ENCODE data around the gene PCDH10.

PCDH10 gene, protein sequence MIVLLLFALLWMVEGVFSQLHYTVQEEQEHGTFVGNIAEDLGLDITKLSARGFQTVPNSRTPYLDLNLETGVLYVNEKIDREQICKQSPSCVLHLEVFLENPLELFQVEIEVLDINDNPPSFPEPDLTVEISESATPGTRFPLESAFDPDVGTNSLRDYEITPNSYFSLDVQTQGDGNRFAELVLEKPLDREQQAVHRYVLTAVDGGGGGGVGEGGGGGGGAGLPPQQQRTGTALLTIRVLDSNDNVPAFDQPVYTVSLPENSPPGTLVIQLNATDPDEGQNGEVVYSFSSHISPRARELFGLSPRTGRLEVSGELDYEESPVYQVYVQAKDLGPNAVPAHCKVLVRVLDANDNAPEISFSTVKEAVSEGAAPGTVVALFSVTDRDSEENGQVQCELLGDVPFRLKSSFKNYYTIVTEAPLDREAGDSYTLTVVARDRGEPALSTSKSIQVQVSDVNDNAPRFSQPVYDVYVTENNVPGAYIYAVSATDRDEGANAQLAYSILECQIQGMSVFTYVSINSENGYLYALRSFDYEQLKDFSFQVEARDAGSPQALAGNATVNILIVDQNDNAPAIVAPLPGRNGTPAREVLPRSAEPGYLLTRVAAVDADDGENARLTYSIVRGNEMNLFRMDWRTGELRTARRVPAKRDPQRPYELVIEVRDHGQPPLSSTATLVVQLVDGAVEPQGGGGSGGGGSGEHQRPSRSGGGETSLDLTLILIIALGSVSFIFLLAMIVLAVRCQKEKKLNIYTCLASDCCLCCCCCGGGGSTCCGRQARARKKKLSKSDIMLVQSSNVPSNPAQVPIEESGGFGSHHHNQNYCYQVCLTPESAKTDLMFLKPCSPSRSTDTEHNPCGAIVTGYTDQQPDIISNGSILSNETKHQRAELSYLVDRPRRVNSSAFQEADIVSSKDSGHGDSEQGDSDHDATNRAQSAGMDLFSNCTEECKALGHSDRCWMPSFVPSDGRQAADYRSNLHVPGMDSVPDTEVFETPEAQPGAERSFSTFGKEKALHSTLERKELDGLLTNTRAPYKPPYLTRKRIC

DNA sequence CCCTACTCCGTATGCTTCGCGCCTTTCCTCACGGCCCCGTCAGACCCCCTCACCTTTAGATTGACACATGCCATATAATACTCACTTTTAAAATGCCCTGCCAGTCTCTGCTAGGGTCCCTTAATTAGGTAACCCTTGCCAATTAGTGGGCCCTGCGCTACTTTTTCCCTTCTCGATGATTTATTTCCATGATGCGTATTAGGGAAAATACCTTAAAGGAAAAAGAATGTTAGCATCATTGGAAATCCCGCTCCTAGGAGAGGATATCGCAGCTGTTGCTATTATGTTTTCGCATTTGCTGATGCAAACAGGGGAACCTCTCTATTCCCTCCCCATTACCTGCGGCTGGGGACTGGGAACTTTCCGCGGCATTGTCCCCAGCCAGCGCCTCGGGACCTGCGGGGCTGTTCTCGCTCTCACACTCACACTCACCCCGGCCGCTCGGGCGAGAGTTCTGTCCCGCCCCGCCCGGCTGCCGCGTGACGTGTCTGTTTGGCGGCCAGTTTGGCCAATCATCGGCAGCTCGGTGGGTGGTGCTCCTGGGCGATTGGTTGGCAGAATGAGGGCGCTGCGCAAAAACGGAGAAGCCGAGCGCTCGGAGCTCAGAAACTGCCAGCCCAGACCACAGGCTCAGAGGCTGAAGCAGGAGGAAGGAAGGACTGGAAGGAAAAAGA, at the start of gene PCDH10:
Gene PCDH10, plus strand, starts transcription at position 605 of the 674 bp plus-strand sequence. CDS start 847 bp downstream, outside the sequence.
- peak; percentile 95 for FAIRE-seq
- peak; percentile 88 for DNase-seq (ENCODE audit: insufficient read length, low spot score)

DNA sequence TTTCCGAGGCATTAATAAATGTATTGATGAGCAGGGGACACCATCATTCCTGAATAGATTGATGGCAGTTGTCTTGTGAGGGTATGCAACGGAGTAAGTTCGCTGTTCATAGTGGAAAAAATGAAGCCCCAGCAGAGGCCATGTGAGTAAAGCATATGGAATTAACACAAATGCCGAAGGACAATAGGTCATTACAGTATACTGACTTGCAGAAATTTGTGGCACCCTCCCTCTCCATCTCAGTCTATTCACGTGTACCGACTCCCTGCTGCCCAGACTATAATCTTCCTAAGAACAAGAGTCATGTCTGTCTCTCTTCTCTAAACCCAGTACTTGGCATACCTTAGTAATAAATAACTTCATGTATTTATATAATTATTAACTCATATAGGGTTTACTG, 47.1 kb upstream of the PCDH10 start:
- no peak for FAIRE-seq

GRCh38 chr4:133102612-133103409, 46.3 kb upstream of the PCDH10 start:
- FAIRE-seq: no peak
- no peak for DNase-seq (ENCODE audit: insufficient read length, low spot score)

More for the DNA sequence above, 47.1 kb upstream of the PCDH10 start:
- DNase-seq (ENCODE audit: insufficient read length, low spot score): no peak

DNA sequence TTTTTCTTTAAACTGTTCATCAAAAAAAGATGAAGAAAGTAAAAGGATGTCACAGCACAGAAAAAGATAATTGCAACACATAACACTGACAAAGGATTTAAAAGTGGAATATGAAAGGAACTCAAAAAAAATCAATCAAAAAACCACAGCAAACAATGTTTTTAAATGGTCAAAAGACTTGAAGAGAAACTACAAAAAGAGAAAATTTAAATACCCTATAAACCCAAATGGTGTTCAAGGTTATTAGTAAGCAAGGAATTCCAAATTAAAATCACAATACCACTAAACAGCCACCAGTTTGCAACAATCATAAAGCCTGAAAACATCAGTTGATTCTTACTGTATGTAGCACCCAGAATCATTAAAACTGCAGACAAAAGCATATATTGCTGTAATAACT, 36.5 kb upstream of the PCDH10 start:
- no peak for DNase-seq (ENCODE audit: insufficient read length, low spot score)
- no peak for FAIRE-seq

DNA sequence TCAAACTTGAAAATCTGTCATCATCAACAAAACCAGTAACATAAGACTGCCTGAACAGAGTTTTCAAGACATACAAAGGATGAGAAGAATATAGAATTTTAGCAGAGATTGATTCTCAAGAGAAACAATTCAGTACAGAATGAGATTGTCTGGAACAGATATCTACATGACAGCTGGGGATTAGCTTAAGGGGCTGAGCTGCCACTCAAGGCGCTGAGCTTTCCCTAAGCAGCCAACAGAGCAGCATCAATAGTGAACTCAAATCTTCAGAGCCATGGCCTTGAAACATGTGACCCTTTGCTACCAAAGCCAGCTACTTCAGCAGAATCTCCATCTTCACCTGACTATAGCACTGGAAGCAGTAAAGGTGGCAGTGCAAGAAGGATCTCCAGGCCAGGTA, 24.3 kb upstream of the PCDH10 start:
- FAIRE-seq (no peak), DNase-seq (ENCODE audit: insufficient read length, low spot score) (no peak)

DNA sequence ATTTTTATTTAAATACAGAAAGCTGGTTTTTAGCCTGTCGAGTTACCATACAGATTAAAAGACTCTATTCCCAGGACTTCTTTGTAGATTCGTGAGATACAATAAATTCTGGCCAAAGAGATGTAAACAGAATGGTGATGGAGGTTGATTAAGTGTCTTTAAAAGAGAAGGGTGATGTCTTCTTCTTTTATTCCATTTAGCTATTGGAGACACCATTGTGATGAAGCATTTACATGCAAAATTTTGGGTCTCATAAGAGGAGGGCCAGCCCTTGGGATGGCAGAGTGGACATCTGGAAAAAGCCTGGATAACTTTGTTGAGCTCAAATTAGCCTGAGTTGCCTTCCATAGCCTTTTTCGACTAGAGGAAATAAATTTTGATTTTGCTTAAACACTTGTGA, 21.6 kb upstream of the PCDH10 start:
- DNase-seq (ENCODE audit: insufficient read length, low spot score) (no peak), FAIRE-seq (no peak)

DNA sequence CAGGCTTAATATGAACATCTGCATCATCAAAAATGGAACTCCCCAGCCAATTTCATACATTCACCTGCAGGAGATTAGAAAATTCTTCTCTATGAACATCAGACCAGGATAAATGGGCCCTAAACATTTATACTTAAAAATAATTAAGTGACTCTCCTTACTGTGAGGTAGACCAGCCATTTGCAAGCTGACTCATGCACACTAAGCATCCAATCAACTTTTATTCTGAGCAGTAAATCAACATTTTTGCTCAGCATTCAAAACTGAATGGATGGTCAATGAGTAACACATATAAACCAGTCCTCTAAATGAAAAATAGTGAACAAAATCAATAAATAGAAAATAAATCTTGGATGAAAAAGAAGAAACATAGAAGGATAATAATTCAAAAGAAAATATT, 19.9 kb upstream of the PCDH10 start:
- no peak for DNase-seq (ENCODE audit: insufficient read length, low spot score)
- no peak for FAIRE-seq

- FAIRE-seq (no peak), DNase-seq (ENCODE audit: insufficient read length, low spot score) (no peak)
These were observed 18.9 kb upstream of the PCDH10 start for GRCh38 chr4:133130171-133130570.

DNA sequence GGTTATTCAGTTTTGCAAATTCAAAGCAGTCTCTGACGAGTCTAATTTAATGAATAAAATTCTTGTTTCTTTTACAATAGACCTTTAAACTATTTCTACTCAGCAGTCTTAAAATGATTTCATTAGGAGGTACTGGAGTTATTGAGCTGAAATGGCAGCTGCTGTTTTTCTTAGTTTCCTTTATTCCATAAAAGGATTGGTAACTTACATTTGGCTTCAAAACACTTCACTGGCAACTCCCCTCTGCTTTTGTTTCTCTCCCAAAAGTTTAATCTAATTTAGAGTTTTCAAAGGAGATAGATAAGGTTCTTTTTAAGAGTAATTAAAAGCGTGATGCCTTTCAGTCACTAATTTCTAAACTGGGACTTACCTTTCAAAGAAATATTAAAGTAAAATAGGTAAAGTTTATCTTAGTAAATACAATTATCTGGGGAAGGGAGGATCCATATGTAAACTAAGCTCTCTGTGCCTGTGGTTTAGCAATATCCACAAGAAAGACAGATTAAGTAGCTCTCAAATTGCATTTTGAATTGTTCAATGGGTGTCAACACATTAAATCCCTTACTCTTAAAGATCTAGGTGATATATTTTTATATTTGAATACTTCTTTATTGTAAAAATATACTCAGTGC, 17.1 kb upstream of the PCDH10 start:
- no peak for FAIRE-seq

GRCh38 chr4:133136833-133137232, 12.3 kb upstream of the PCDH10 start:
- FAIRE-seq (no peak), DNase-seq (ENCODE audit: insufficient read length, low spot score) (no peak)

More for the DNA sequence above, 17.1 kb upstream of the PCDH10 start:
- DNase-seq (ENCODE audit: insufficient read length, low spot score): no peak

GRCh38 chr4:133137571-133137970, 11.5 kb upstream of the PCDH10 start:
- no peak for FAIRE-seq

DNA sequence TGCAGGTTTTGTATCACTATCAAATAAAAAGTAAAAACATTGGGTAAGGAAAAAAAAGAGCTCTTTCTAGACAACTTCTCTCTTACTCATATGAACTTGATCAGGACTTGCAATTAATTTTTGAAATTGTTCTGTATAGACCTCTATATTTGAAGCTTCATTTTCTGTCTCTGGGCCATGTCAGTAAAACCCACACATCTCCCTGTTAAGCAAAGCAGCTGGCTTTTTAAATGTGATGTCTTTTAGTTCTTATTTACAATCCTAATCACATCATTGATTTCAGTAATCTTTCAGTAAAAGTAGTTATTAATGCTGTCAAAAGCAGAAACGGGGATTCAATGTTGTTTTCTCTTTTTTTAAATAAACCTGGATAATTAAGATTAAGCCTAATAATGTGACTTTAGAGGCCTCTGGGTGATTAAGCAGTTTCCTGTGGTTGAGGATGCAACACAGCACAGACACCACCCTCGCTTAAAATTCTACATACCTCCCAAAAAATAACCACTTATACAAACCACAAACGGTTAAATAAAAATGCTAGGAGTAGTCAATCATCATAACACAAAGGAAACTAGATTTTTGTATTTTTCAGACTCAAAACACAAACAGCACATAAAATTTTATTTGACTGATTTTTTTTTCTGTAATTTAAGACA, 5.2 kb upstream of the PCDH10 start:
- DNase-seq (ENCODE audit: insufficient read length, low spot score) (no peak), FAIRE-seq (no peak)

More at GRCh38 chr4:133137571-133137970, 11.5 kb upstream of the PCDH10 start:
- no peak for DNase-seq (ENCODE audit: insufficient read length, low spot score)

GRCh38 chr4:133145241-133145640, 3.9 kb upstream of the PCDH10 start:
- DNase-seq (ENCODE audit: insufficient read length, low spot score) (no peak), FAIRE-seq (no peak)

- FAIRE-seq (no peak), DNase-seq (ENCODE audit: insufficient read length, low spot score) (no peak)
These were observed 3.1 kb upstream of the PCDH10 start for GRCh38 chr4:133145758-133146573.

- peak; percentile 36 for DNase-seq (ENCODE audit: insufficient read length, low spot score)
- FAIRE-seq: no peak
These were observed 2.4 kb upstream of the PCDH10 start for GRCh38 chr4:133146574-133147241.

DNA sequence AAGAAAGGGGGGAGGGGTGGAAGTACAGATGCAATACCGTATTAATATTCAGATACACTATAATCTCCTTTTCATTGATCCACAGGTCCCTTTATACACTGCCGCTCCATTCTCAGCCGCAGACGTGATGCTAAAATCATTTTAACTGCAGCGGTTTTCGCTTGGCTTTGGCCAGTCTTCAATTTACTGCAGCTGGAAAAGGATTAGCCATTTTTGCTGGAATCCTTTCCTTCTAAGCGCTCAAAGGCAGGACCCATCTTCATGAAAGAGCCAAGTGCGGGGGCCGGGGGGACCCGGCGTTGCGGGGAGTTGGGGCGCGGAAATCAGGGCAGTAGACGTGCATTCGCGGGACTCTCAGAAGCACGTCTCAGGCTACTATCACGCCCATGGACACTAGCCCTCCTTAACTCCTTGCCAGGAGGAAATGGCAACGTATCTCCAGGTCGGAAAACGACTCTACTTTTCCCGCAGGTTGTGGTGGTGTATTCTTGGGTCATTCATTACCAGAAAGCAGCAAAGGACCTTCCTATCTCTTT, 1.7 kb upstream of the PCDH10 start:
- FAIRE-seq (no peak), DNase-seq (ENCODE audit: insufficient read length, low spot score) (no peak)
